ENCODE measurements around the gene MCRIP2.

DNA sequence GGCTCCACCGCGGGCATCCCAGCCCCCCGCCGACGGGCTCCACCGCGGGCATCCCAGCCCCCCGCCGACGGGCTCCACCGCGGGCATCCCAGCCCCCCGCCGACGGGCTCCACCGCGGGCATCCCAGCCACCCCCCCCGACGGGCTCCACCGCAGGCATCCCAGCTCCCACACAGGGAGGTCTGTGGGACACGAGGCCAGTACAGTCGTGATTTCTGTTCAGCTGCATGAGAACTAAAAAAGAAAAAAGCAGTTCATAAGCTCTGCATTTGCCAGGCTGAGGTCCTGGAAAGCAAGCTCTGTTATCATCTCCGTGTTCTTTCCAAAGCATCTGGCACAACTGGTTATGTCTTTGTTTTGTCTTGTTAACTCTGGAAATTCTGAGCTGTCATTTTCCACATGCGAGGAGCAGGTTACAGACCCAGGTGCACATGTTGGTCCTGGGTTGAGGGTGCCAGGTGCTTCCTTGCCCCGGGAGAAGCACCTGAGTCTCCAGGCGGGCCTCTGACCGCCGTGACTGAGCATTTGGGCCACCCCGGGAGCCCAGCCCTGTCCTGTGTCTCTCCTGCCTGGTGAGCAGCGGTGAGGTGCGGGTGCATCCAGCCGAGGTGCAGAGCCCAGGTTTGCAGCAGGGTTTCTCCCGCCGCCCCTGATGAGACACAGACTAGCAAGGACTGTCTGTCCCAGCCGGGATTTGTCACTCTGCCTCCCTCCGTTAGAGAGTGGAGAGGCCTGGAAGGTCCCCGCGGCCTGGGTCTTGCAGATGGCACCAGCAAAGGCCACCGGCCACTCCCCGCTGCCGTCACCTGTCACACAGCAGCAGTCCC, 20.7 kb upstream of the MCRIP2 start:
- TF ChIP-seq, protein P1, sequence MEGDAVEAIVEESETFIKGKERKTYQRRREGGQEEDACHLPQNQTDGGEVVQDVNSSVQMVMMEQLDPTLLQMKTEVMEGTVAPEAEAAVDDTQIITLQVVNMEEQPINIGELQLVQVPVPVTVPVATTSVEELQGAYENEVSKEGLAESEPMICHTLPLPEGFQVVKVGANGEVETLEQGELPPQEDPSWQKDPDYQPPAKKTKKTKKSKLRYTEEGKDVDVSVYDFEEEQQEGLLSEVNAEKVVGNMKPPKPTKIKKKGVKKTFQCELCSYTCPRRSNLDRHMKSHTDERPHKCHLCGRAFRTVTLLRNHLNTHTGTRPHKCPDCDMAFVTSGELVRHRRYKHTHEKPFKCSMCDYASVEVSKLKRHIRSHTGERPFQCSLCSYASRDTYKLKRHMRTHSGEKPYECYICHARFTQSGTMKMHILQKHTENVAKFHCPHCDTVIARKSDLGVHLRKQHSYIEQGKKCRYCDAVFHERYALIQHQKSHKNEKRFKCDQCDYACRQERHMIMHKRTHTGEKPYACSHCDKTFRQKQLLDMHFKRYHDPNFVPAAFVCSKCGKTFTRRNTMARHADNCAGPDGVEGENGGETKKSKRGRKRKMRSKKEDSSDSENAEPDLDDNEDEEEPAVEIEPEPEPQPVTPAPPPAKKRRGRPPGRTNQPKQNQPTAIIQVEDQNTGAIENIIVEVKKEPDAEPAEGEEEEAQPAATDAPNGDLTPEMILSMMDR (IDR thresholded peaks at IDR 0.05; ENCODE audit: insufficient read depth, low read length) = no peak
- TF ChIP-seq POLR2AphosphoS5 (IDR thresholded peaks at IDR 0.05; ENCODE audit: low read depth) = no peak
- no peak for TF ChIP-seq GABPA (IDR thresholded peaks at IDR 0.05; ENCODE audit: low read depth)
- TF ChIP-seq, protein P2, sequence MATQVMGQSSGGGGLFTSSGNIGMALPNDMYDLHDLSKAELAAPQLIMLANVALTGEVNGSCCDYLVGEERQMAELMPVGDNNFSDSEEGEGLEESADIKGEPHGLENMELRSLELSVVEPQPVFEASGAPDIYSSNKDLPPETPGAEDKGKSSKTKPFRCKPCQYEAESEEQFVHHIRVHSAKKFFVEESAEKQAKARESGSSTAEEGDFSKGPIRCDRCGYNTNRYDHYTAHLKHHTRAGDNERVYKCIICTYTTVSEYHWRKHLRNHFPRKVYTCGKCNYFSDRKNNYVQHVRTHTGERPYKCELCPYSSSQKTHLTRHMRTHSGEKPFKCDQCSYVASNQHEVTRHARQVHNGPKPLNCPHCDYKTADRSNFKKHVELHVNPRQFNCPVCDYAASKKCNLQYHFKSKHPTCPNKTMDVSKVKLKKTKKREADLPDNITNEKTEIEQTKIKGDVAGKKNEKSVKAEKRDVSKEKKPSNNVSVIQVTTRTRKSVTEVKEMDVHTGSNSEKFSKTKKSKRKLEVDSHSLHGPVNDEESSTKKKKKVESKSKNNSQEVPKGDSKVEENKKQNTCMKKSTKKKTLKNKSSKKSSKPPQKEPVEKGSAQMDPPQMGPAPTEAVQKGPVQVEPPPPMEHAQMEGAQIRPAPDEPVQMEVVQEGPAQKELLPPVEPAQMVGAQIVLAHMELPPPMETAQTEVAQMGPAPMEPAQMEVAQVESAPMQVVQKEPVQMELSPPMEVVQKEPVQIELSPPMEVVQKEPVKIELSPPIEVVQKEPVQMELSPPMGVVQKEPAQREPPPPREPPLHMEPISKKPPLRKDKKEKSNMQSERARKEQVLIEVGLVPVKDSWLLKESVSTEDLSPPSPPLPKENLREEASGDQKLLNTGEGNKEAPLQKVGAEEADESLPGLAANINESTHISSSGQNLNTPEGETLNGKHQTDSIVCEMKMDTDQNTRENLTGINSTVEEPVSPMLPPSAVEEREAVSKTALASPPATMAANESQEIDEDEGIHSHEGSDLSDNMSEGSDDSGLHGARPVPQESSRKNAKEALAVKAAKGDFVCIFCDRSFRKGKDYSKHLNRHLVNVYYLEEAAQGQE (IDR thresholded peaks at IDR 0.05; ENCODE audit: insufficient replicate concordance, low read depth) = no peak

Measured in HL-60 (cell line).